GM08714 (cell line): ENCODE data around the gene ZNF511.

ENCODE experiments used
- H3K4me3 ChIP-seq: fragments of 200-500 bp; sonication (Bioruptor generic); 2 replicates; pipeline ENCODE4 v1.5.1; 2014; ENCODE audit warnings: mild to moderate bottlenecking, low read length, inconsistent platforms
- ZNF274 ChIP-seq: IDR thresholded peaks from 2 replicates; pipeline ENCODE4 v1.6.1; 2012; ENCODE audit warnings: mild to moderate bottlenecking, low read depth, low read length

ZNF511 gene

DNA sequence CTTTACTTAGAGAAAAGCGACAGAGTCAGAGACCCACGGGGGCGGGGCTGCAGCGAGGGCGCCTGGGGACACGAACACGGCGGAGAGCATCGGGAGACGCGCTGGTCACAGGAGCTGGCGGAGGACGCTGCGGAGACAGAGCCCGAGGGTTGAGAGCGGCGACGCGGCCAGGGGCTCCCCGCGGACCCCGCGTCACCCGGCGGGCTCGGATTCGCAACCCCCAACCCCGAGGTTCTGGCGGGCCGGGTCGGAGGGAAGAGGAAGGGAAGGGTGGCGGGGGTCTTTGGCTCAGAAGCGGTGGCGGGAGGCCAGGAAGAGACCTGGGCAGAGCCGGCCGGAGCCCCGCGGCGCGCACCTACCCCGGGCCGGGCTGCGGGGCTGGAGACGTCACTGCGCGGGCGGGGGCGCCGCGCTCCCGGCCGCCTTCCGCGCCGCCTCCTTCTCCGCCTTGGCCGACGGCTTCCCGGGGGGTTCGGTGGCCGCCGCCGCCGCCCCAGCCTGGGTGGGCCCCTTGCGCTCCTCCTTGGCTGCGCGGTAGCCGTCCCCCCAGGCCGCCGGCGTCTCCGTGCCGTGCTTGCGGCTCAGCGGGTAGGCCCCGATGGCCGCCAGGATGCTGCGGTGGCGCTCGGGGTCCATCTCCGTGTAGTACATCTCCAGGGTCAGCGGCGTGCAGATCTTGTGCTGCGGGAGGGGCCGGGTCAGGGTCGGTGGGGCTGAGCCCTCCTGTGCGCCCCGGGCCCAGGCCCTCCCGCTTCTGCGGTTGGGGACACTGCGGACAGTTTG lies 16.9 kb downstream of the ZNF511 start:
- H3K4me3 ChIP-seq: no peak overlapping the region
- no peak for TF ChIP-seq ZNF274

DNA sequence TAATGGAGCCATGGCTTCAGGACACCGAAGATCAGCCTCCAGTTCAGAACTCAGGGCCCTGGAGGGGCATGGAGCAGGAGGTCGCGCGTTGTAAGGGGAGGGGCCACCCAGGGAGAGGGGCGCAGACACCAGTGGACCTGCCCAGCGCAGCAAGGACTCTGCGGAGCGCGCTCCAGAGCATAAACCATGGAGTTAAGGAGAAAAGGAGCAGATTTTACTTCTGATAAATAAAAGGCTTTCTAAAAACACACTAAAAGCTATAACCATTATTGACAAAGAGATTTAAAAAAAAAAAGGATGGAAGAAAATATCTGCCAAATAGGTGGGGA lies 17.5 kb downstream of the ZNF511 start:
- no peak for TF ChIP-seq ZNF274
- no peak overlapping the region for H3K4me3 ChIP-seq

DNA sequence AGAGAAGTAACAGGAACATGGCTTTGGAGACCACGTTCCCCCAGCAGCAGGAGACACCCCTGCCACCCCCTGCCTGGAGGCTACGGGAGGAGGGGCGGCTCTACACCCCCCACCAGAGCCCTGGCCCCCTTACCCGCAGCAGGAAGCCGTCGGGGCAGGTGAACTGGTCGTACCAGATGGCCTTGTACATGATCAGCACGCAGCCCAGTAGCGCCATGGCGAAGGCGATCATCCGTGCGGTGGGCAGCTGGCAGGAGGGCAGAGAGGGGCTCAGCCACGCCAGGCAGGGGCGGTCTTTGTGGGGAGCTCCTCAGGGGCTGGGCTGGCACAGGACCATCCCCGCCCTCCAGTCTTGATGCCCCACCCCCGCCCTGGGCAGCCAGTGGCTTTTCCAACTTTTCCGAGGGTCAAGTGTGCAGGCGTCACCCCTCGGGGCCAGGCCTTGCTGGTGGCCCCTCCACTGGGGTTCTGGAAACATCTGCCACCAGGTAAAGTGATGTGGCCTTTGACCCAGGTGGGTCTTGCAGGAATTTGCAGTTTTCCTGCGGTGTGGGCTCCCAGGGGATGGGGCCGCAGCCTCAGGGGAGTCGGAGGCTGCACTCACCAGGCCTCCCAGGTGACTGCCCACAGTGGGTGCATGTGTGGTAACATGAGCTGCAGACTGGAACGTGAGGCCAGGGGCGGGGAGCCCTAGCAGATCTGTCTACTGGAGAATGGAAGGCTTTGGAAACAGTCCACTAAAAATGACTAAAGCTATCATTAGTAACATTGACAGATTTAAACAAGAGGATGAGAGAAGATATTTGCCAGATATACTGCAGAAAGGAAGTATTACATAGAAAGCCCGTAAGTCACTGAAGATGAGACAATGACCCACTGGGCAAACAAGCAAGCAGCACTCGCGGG lies 18.3 kb downstream of the ZNF511 start:
- H3K4me3 ChIP-seq: no peak overlapping the region
- TF ChIP-seq ZNF274: no peak

DNA sequence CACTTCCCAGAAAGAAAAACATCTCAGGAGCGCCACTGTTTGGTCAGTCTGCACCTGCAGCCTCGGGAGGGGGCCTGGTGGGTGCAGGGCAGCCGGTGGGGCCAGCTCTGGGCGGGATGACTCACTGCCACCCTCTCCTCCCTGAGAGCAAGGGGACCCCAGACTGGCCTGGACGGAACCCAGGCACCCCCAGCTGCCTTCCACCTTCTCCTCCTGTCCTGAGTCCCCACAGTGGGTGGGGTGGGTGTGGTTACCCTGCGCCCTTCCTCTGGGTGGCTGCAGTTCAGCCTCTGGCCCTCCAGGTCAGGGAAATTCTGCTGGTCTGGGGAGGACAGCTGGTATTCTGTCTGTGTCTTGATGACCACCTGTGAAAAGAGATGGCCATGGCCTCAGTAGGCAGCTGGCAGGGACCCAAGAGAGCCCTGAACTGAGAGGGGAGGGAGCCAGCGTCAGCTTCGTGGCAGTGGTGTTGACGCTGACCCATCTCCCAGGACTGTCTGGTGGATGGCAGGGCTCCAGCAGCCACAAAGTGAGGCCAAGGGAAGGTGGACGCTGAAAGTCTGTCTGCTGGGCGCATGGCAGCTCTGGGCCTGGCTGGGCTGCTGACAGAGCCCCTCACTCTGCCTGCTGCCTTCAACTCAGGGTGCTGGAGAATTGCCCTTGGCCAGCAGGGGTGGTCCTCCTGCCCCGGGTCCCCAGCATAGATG lies 19.1 kb downstream of the ZNF511 start:
- H3K4me3 ChIP-seq: no peak overlapping the region
- TF ChIP-seq ZNF274: no peak

DNA sequence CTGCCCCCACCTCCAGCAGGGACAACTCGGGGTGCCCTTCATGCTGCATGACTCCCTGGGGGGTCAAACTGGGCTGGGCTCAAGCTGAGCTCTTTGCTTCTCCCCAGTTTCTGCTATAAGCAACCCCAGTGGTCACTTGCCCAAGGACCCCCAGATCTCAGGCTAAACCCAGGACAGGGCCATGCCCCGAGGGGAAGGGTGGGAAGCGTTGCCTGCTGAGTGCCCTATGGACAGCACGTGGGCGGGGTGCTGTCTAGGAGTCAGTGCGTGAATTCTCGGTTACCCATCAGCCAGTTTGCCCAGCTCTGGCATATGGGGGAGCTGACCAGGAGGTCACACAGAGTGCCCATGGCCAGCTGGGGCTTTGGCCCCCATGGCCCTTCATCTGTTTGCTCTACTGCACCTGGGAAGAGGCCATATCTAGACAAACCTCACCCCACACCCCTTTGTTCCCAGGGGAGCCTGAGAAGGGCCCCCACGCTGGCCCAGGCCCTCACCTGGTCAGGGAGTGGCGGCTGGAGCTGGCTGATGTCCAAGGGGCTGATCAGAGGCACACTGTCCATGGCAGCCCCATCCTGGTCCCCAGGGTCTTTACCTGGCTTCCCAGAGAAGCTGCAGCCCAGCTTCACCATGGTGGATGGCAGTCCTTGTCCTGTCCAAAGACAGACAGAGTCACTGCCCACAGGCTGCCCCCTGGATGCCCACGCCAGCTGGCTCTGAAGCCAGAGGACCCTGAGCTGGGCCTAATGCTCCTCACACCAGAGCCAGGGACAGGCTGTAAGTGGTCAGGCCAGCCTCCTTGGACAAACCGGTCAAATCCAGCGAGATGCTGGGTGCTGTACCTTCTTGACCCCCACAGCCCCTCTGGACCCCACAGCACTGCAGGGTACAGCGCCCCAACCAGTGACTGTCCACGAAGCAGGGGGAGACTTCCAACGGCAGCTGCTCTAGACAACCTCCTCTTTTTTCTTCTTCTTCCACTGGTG lies 19.9 kb downstream of the ZNF511 start:
- TF ChIP-seq ZNF274: no peak
- no peak overlapping the region for H3K4me3 ChIP-seq

DNA sequence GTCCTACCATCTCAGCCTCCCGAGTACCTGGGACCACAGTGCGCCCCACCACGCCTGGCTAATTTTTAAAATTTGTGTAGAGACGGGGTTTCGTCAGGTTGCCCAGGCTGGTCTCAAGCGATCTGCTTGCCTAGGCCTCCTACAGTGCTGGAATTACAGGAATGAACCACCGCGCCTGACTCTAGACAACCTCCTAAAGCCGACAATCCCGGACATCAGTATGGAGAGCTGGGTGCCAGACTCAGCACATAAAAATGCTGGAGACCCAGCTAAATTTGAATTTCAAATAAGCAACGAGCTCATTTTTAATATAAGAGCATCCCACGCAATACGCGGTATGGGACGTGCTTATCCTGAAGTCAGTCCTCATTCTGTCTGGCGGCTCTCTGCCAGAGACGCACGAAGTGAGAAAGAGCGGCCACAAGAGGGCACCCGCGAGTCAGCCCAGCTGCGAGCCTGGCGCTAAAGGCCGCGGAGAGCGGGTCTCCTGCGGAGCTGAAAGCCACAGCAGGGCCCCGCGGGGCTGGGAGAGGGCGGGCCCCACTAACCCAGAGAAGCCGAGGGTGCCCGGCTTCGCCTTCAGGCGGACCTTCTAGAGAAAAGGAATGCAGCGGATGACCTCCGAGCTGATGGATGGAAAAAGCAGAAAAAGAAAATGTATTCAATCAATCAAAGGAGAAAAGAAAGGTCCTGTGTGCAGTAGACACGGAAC lies 20.9 kb downstream of the ZNF511 start:
- TF ChIP-seq ZNF274: no peak
- H3K4me3 ChIP-seq: no peak overlapping the region; the same call in 1 of the 2 replicates

DNA sequence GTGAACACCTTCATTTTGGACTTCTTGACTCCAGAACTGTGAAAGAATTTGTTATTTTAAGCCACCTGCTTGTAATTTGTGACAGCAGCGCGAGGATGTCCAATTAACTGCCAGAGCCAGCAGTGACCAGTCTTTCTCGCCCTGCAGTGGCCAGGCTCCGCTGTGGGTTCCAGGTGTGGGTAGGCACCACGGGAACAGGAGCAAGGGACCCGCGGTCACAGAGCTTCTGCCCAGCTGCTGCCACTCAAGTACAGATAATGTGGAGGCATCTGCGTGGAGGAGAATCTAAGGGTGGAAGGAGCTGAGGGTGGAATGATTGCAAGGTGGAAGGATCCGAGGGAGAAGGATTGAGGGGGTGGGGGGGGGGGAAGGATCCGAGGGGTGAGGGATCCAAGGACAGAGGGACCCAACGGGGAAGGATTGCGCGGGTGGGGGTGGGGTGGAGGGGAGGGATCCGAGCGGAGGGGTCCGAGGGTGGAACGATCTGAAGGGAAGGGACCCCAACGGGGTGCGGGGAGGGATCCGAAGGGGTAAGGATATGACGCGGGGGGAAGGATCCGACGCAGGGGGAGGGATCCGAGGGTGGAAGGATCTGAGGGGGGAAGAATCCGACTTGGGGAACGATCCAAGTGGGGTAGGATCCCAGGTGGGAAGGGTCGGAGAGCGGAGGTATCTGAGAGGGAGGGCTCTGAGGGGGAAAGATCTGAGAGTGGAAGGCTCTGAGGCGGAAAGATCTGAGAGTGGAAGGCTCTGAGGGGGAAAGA lies 24.4 kb downstream of the ZNF511 start:
- TF ChIP-seq ZNF274: no peak
- no peak overlapping the region for H3K4me3 ChIP-seq

DNA sequence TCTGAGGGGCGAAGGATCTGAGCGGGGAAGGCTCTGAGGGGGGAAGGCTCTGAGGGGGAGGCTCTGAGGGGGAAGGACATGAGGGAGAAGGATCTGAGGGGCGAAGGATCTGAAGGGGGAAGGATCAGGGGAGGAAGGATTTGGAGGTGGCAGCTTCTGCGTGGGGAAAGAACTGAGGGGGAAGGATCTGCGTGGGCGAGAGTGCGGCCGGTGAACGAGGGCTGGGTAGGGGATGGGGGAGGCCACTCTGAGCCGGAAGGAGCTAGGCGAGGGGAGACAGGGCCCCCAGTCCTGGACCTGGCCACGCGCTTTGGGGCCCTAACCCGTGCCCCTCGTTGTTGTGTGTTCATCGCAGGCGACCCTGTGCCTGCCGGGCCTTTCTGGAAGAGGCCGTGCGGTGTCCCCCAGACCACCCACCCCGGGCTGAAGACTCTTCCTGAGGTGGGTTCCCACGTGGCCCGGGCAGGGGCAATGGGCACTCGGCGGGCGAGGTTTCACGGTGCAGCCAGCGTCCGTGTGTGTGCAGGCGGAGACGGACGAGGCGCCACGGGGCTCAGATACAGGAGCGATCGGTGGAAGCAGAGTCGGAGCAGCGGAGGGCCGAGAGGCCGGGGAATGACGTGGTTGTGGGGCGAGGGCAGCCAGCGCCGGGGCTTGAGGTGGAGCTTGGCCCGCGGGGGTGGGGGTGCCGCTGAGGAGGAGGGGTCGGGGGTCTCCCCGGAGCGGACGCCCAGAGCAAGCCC lies 26.0 kb downstream of the ZNF511 start:
- TF ChIP-seq ZNF274: no peak
- H3K4me3 ChIP-seq: no peak overlapping the region

DNA sequence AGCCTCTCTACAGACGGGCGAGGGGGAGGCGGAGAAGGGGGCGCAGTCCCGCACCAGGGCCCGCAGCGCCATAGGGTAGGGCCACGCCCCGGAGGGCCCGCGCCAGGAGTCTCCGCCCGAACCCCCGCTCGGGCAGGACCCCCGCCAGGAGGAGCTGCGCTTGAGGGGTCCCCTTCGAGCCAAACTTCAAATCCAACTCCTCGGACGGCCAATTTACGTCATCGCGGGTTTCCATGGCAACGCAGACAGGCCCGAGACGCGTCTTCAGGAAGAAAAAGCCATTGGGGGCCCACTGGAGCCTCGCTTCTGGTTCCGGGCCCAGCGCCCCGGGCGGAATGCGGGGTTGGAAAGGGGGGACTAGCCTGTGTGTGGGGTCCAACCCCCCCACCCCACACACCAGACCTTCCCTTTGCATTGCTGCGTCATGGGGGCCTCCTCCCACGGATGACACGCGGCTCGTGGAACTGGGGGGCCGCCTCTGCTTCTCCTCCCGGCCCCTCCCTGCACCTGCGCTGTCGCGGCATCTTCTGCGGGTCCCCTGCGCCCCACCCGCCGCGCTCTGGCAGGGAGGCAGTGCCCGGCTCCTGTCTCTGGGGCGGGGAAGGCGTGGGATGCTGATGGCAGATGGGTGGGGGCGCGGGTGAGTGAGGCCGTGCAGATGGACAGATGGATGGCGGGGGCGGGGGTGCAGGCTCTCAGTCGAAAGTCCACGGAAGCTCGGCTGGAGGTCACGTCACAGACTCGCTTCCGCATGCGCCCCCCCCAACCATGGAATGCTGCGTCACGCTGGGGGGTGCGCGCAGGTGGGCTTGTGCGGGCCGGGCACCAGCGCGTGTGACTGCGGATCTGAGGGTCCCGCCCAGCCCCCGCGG lies 26.8 kb downstream of the ZNF511 start:
- H3K4me3 ChIP-seq: peak overlapping the region; percentile 11; the same call in 1 of the 2 replicates
- no peak for TF ChIP-seq ZNF274

DNA sequence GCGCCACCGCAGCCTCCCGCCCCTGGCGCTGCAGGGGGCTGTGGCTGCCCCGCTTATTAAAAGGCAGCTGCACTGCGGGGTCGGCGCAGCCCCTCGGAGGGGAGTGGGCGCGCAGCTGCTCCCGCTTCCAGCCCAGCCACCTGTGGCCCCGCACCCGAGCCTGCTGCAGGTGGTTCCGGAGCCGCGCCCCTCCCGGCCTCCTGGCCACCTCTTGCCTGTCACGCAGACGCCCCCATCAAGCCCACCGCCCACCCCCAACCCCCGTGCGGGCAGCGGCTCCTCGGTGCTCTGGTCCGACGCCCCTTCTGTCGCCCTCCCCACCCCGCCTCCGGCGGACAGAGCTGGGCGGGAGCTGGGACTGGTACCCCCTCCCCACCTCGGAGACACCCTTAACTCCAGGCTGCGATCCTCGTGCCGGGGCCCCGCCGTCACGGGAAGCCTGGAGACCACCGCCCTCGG lies 27.4 kb downstream of the ZNF511 start:
- no peak overlapping the region for H3K4me3 ChIP-seq
- TF ChIP-seq ZNF274: no peak

DNA sequence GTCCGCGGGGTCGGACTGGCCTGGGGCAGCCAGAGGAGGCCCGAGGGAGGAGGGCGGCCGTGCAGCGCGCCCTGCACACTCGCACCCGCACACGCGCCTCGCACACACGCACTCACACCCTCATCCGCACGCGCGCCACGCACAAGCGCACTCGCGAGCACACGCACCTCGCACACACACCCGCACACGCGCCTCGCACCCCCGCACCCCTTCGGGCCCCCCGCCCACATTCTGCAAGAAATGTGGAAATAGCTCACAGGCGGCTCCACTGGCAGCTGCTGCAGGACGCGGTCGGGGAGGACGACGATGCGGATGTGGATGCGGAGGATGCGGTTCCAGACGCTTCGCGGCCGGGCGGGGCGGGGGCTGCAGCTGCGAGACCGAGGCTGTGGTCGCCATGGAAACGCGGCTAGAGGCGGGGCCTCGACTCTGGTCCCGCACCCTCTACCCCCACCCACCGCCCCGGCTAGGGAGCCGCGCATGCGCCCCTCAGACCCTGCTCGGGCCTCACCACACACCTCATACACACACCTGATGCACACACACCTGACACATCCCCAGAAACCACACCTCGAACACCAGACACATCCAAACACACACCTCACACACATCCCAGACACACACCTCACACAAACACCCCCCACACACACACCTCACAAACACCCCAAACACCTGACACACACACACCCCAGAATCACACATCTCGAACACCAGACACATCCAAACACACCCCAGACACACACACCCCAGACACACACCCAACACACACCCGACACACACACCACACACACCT lies 28.1 kb downstream of the ZNF511 start, which contains the start of gene CALY:
CALY (minus strand) TSS at position 320 of the 793 bp plus-strand sequence. CDS start 7,907 bp downstream, outside the sequence.
- no peak within 1 kb of the TSS for H3K4me3 ChIP-seq
- no peak for TF ChIP-seq ZNF274
